GM18526 (cell line): ENCODE results near the gene ABHD15.

ENCODE experiments used
- POLR2A ChIP-seq: IDR thresholded peaks from 3 replicates; pipeline ENCODE4 v1.6.1; 2011; ENCODE audit not compliant: insufficient read length; ENCODE audit errors: extremely low read depth

Gene ABHD15

GRCh38 chr17:29589524-29590410 is 22.9 kb upstream of the ABHD15 start, which contains the start of gene GIT1:
Gene GIT1 (minus strand): TSS chr17:29589648. CDS start chr17:29589378, 270 bp downstream.
- peak; percentile 62 for TF ChIP-seq POLR2A

- TF ChIP-seq POLR2A = no peak
Measured at GRCh38 chr17:29588562-29589411, 21.9 kb upstream of the ABHD15 start.

GRCh38 chr17:29588017-29588561 is 21.3 kb upstream of the ABHD15 start:
- no peak for TF ChIP-seq POLR2A

GRCh38 chr17:29587591-29587990 is 20.8 kb upstream of the ABHD15 start:
- no peak for TF ChIP-seq POLR2A

GRCh38 chr17:29586676-29587469 is 20.0 kb upstream of the ABHD15 start:
- TF ChIP-seq POLR2A = no peak

- no peak for TF ChIP-seq POLR2A
Measured at GRCh38 chr17:29585080-29585751, 18.4 kb upstream of the ABHD15 start.

- no peak for TF ChIP-seq POLR2A
Measured at GRCh38 chr17:29584452-29585079, 17.7 kb upstream of the ABHD15 start.

GRCh38 chr17:29583324-29584248 is 16.7 kb upstream of the ABHD15 start:
- no peak for TF ChIP-seq POLR2A

- no peak for TF ChIP-seq POLR2A
Measured at GRCh38 chr17:29582772-29583171, 15.9 kb upstream of the ABHD15 start.

- no peak for TF ChIP-seq POLR2A
Measured at GRCh38 chr17:29582254-29582765, 15.5 kb upstream of the ABHD15 start.

GRCh38 chr17:29581583-29582253 is 14.9 kb upstream of the ABHD15 start:
- TF ChIP-seq POLR2A = no peak
